Measurements from ENCODE around the gene MINK1.

- TF ChIP-seq POLR2A (IDR thresholded peaks at IDR 0.05), result no peak
- TF ChIP-seq, protein P1, sequence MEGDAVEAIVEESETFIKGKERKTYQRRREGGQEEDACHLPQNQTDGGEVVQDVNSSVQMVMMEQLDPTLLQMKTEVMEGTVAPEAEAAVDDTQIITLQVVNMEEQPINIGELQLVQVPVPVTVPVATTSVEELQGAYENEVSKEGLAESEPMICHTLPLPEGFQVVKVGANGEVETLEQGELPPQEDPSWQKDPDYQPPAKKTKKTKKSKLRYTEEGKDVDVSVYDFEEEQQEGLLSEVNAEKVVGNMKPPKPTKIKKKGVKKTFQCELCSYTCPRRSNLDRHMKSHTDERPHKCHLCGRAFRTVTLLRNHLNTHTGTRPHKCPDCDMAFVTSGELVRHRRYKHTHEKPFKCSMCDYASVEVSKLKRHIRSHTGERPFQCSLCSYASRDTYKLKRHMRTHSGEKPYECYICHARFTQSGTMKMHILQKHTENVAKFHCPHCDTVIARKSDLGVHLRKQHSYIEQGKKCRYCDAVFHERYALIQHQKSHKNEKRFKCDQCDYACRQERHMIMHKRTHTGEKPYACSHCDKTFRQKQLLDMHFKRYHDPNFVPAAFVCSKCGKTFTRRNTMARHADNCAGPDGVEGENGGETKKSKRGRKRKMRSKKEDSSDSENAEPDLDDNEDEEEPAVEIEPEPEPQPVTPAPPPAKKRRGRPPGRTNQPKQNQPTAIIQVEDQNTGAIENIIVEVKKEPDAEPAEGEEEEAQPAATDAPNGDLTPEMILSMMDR (IDR thresholded peaks at IDR 0.05), result no peak
- TF ChIP-seq EP300 (IDR thresholded peaks at IDR 0.05), result no peak
These were observed 13.7 kb downstream of the MINK1 start for GRCh38 chr17:4846635-4847390.

Data from ovary (tissue), 3 donors.